GM11168 (cell line): Measurements from ENCODE around the gene OR10R2.

ENCODE experiments used
- in situ Hi-C: fragments of 300-500 bp; cut with MboI; formaldehyde crosslinking; loops from one replicate; pipeline ENCODE4 v1.12.0; 2022; ENCODE audit warnings: low sequenced_read_pairs; ENCODE audit not compliant: unreplicated experiment

The OR10R2 gene

DNA sequence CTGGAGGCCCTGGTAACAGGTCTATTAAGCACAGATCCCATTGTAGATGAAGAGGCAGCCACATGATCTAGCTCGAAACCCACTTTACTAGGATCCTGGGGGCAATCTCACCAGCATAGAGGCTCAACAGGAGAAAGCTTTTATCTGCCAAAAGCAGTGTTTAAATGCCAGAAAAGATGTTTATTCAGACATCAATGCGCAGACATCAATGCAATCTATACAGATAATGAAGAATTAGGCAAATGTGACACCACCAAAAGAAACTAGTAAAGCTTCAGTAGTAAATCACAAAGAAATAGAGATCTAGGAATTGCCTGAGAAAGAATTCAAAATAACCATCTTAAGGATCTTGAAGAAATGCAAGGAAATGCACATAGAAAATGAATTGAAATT is 49.6 kb downstream of the OR10R2 start:
- in situ Hi-C loops = no loop called here

DNA sequence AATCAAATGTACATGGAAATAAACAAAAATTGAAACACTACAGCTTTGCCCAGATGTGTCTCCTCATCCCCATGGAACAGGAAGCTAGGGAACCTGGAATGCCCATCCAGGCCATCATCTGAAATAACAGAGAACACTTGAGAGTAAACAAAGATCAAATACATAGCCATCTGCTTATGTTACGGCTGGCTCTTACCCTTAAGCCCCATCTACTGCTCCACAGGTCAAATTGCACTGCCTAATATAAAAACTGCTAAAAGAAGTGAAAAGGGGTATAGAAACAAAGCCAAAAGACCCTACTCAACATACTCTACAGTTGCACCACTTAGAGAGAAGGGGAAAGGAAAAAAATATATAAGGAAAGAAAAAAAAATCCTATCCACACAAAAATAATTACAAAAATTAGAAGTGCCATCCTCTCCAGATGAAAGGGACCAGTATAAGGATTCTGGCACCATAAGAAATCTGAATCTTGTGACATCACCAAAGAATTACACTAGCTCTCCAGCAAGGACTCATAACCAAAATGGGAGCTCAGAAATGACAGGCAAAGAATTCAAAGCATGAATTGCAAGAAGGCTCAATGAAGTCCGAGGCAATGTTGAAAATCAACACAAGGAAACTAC is 55.3 kb downstream of the OR10R2 start:
- in situ Hi-C loops = no loop called here
